Ishikawa (cell line): ENCODE results near the gene KLRK1.

Experiments
- CEBPB ChIP-seq: IDR thresholded peaks from 2 replicates; pipeline ENCODE4 v1.6.1; 2012
- CREB1 ChIP-seq: IDR thresholded peaks from 2 replicates; pipeline ENCODE4 v1.6.1; 2012; ENCODE audit warnings: low read depth
- EGR1 ChIP-seq: IDR thresholded peaks from 2 replicates; pipeline ENCODE4 v1.6.1; 2012
- EP300 ChIP-seq: IDR thresholded peaks from 2 replicates; pipeline ENCODE4 v1.6.1; 2012; ENCODE audit warnings: borderline replicate concordance
- FOXM1 ChIP-seq: IDR thresholded peaks from 2 replicates; pipeline ENCODE4 v1.6.1; 2012; ENCODE audit warnings: low read depth, borderline replicate concordance
- NFIC ChIP-seq: IDR thresholded peaks from 2 replicates; pipeline ENCODE4 v1.6.1; 2012
- RAD21 ChIP-seq: IDR thresholded peaks from 2 replicates; pipeline ENCODE4 v1.6.1; 2012; ENCODE audit warnings: low read depth
- TAF1 ChIP-seq: IDR thresholded peaks from 2 replicates; pipeline ENCODE4 v1.6.1; 2012; ENCODE audit warnings: low read depth, mild to moderate bottlenecking
- TCF12 ChIP-seq: IDR thresholded peaks from 2 replicates; pipeline ENCODE4 v1.6.1; 2012; ENCODE audit warnings: low read depth
- TEAD4 ChIP-seq: IDR thresholded peaks from 2 replicates; pipeline ENCODE4 v1.6.1; 2012
- YY1 ChIP-seq: IDR thresholded peaks from 2 replicates; pipeline ENCODE4 v1.6.1; 2012; ENCODE audit warnings: low read depth
- ZBTB7A ChIP-seq: IDR thresholded peaks from 2 replicates; pipeline ENCODE4 v1.6.1; 2012; ENCODE audit warnings: low read depth
- TF ChIP-seq, protein P1 (sequence below): IDR thresholded peaks from 2 replicates; pipeline ENCODE4 v1.6.1; 2012; ENCODE audit warnings: low read depth, mild to moderate bottlenecking
- TF ChIP-seq, protein P2 (sequence below): IDR thresholded peaks from 2 replicates; pipeline ENCODE4 v1.6.1; 2012
- TF ChIP-seq, protein P3 (sequence below): IDR thresholded peaks from 2 replicates; pipeline ENCODE4 v1.6.1; 2012

The KLRK1 gene

DNA sequence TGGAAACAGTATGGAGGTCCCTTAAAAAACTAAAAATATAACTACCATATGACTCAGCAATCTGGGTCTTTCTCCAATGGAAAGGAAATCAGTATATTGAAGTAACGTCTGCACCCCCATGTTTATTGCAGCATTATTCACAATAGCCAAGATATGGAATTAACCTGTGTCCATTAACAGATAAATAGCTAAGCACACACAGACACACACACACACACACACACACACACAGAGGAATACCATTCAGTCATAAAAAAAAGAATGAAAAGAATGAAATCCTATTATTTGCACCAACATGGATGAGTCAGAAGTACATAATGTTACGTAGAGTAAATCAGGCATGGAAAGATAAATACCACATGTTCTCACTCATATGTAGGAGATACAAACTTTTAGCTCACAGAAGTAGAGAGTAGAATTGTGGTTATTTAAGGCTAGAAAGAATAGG, 4.7 kb downstream of the KLRK1 start:
- 0 out of 2 replicates have a peak, but pooled peaks have one; percentile 13 for TF ChIP-seq TEAD4
- TF ChIP-seq CREB1 = no peak
- no peak for TF ChIP-seq TCF12

DNA sequence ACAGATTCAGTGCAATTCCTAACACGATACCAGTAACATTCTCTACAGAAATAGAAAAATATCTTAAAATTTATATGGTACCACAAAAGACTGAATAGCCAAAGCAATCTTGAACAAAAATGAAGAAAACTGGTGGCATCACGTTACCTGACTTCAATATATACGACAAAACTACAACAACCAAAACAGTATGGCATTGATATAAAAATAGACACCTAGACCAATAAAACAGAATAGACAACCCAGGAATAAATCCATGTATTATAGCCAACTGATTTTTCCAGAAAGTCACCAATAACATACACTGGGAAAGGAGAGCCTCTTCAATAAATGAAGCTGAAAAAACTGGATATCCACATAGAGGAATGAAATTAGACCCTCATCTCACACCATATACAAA, 5.7 kb downstream of the KLRK1 start:
- no peak for TF ChIP-seq TCF12
- TF ChIP-seq TEAD4 = no peak
- no peak for TF ChIP-seq EGR1
- no peak for TF ChIP-seq CEBPB

DNA sequence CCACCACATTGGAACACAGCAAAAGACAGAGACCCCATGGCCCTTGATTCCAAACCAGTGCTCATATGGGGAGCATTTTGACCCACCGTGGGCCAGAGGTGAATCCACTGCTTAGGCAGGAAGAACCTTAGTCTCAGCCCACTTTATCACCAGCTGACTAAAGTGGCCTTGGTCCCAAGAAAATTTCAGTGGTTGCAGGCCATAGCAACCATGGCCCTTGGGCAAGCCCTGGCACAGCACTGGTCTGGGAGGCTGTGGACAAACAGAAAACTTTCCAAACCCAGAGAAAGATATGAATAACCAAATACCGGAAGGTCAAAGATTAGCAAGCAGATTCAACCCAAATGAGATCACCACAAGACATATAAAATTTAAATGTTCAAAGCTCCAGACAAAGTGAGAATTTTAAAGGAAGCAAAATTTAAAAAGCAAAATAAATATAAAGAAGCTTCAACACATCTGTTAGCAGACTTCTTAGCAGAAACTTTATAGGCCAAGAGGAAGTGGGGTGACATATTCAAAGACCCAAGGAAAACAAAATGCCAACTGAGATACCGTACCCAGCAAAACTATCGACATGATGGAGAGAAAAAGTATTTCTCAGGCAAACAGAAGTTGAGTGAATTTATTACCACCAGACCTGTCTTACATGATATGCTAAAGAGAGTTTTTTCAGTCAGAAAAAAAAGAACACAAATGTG, 7.8 kb downstream of the KLRK1 start:
- TF ChIP-seq, protein P1, sequence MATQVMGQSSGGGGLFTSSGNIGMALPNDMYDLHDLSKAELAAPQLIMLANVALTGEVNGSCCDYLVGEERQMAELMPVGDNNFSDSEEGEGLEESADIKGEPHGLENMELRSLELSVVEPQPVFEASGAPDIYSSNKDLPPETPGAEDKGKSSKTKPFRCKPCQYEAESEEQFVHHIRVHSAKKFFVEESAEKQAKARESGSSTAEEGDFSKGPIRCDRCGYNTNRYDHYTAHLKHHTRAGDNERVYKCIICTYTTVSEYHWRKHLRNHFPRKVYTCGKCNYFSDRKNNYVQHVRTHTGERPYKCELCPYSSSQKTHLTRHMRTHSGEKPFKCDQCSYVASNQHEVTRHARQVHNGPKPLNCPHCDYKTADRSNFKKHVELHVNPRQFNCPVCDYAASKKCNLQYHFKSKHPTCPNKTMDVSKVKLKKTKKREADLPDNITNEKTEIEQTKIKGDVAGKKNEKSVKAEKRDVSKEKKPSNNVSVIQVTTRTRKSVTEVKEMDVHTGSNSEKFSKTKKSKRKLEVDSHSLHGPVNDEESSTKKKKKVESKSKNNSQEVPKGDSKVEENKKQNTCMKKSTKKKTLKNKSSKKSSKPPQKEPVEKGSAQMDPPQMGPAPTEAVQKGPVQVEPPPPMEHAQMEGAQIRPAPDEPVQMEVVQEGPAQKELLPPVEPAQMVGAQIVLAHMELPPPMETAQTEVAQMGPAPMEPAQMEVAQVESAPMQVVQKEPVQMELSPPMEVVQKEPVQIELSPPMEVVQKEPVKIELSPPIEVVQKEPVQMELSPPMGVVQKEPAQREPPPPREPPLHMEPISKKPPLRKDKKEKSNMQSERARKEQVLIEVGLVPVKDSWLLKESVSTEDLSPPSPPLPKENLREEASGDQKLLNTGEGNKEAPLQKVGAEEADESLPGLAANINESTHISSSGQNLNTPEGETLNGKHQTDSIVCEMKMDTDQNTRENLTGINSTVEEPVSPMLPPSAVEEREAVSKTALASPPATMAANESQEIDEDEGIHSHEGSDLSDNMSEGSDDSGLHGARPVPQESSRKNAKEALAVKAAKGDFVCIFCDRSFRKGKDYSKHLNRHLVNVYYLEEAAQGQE = no peak
- TF ChIP-seq, protein P2, sequence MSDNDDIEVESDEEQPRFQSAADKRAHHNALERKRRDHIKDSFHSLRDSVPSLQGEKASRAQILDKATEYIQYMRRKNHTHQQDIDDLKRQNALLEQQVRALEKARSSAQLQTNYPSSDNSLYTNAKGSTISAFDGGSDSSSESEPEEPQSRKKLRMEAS = no peak
- TF ChIP-seq, protein P3, sequence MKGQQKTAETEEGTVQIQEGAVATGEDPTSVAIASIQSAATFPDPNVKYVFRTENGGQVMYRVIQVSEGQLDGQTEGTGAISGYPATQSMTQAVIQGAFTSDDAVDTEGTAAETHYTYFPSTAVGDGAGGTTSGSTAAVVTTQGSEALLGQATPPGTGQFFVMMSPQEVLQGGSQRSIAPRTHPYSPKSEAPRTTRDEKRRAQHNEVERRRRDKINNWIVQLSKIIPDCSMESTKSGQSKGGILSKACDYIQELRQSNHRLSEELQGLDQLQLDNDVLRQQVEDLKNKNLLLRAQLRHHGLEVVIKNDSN = no peak
- no peak for TF ChIP-seq NFIC
- TF ChIP-seq EP300 = no peak
- no peak for TF ChIP-seq YY1
- no peak for TF ChIP-seq CEBPB

DNA sequence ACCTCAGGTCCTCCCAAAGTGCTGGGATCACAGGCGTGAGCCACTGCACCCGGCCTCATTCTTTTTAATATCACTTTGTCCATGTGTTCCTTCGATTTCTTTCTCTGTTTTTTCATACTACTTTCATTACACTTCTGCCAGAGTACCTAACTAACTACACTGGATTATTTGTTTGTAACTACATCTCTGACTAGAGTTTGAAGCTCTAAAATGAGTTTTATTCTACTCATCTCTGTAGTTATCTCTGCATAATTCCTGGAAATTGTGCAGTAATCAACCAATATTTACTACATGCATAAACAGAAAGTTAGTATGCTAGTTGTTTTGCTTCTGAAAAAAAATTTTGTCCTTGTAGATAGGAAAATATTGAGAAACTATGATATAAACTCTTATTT, 15.2 kb downstream of the KLRK1 start:
- TF ChIP-seq YY1 = no peak
- TF ChIP-seq CEBPB = no peak
- TF ChIP-seq, protein P2 = no peak
- TF ChIP-seq EGR1 = no peak
- TF ChIP-seq, protein P1 = no peak
- TF ChIP-seq CREB1 = no peak
- TF ChIP-seq FOXM1 = no peak
- TF ChIP-seq RAD21 = no peak
- no peak for TF ChIP-seq TAF1
- TF ChIP-seq, protein P3 = no peak
- TF ChIP-seq NFIC = no peak
- no peak for TF ChIP-seq ZBTB7A
- TF ChIP-seq TCF12 = no peak
- TF ChIP-seq EP300 = no peak
- no peak for TF ChIP-seq TEAD4

DNA sequence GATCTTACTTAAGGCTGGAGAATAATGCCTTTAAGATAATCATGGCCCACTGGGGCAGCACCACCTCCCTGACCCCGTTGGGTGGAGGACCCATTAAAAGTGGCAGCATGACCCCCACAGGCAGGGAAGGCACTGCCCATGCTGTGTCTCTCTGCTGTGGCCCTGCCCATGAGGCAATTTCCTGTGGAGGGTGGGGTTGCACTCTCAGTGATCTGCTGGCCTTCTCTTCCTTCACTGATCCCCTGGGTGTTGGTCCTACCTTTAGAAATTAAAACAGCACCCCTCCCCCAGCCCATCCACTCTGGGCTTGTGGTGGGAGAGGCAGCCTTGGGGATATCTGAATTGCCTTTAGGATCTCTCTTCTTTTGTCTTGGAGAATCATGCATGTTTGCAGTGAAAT, 17.3 kb downstream of the KLRK1 start:
- TF ChIP-seq YY1 = no peak
- TF ChIP-seq RAD21 = no peak
- TF ChIP-seq, protein P3 = no peak
- no peak for TF ChIP-seq EGR1

DNA sequence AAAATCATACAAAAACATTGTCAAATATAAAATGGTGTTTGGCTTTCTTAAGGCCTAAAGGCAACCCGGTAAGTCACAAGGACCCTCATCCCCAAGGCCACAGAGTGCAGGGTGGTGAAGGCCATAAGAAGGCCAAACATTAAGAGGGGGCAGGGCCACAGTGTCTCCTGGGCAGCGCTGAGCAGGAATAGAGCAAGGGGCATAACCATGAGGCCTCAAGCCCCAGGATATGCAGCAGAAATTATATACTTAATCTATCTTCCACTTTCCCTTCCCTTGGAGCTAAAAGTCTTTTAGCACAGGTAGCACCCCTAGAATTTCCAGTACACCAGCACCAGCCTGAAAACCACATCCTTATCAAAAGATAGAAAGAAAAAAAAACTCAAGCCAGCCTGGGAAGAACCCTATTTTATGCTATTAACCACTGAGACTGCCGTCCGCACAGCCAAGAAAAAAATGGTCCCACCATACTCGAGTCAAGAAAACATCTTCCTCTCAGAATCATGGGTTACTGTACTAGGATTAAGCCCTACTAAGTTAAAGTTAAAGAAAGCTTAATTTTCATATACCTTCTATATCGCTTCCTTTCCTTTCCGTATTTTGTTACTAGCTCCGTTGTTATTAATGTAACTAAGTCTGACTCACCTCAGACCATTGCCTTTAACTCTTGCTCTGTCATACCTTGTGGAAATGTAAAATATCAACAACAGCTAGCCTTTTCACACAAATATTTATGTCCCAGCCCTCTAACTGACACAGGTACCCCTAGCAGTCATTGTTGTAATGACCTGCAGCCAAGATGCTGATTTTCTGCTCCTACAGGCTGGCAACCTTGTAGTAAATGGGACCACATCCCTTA, 20.1 kb downstream of the KLRK1 start:
- no peak for TF ChIP-seq EGR1
- no peak for TF ChIP-seq TCF12
- no peak for TF ChIP-seq ZBTB7A
- TF ChIP-seq CEBPB = no peak
- TF ChIP-seq FOXM1 = no peak
- TF ChIP-seq EP300 = no peak
- no peak for TF ChIP-seq RAD21
- TF ChIP-seq, protein P3 = no peak
- TF ChIP-seq, protein P2 = no peak
- TF ChIP-seq TEAD4 = no peak
- TF ChIP-seq TAF1 = no peak
- no peak for TF ChIP-seq NFIC
